ENCODE results near the gene PXDN. TPM values are rescaled to one million over a fixed set of nuclear protein-coding genes. Genes with fewer than 3 reads are reported as not detected.

Gene PXDN
- total RNA-seq, 1 experiment from 2014 or later: 125 TPM

- H3K9me2 ChIP-seq (replicated peaks; ENCODE audit: low read length): no peaks in the 10 kb centered on the region
- CTCF ChIA-PET: no interaction called here
- TF ChIP-seq EZH2 (IDR thresholded peaks at IDR 0.05; ENCODE audit: low read length, unreplicated experiment): no peak
- TF ChIP-seq EZH2phosphoT487 (IDR thresholded peaks at IDR 0.05; ENCODE audit: borderline replicate concordance, low read length): no peak
- no peak for TF ChIP-seq CTCF (conservative IDR thresholded peaks at IDR 0.05; ENCODE audit: low read depth, low read length)
- H3K36me3 ChIP-seq (ENCODE audit: low read depth, low read length): peaks cover 82% of the 10 kb centered on the region
- no peak overlapping the region for H3K9ac ChIP-seq (ENCODE audit: low read length)
- H3F3A ChIP-seq (ENCODE audit: low read length, unreplicated experiment): no peaks in the 10 kb centered on the region
- H3K9me3 ChIP-seq (ENCODE audit: low read length): no peaks in the 10 kb centered on the region
- no peaks in the 10 kb centered on the region for H3K4me1 ChIP-seq (ENCODE audit: insufficient read depth, low read length)
- no peak overlapping the region for H3K27ac ChIP-seq (ENCODE audit: low read length)
- H3K79me2 ChIP-seq (ENCODE audit: low read length): no peaks in the 10 kb centered on the region
- H4K20me1 ChIP-seq (ENCODE audit: low read length): no peaks in the 10 kb centered on the region
- no TSS peak for BruUV-seq (replicated peaks)
- H3K27me3 ChIP-seq (ENCODE audit: low read length): no peaks in the 10 kb centered on the region
- intact Hi-C loops (cut with micrococcal nuclease): no loop called here
- POLR2A ChIA-PET (ENCODE audit: unreplicated experiment): no interaction called here
- DNase-seq (no peak), ATAC-seq (no peak)
- no peak overlapping the region for H3K4me3 ChIP-seq (ENCODE audit: low read length)
- no peak overlapping the region for H2AFZ ChIP-seq (ENCODE audit: low read length)
- no peak overlapping the region for H3K4me2 ChIP-seq (ENCODE audit: low read length)
Measured at GRCh38 chr2:1661891-1662605, 82.3 kb downstream of the PXDN start.

GRCh38 chr2:1660656-1661640, 83.4 kb downstream of the PXDN start:
- no peaks in the 10 kb centered on the region for H3K9me3 ChIP-seq (ENCODE audit: low read length)
- H3K79me2 ChIP-seq (ENCODE audit: low read length): no peaks in the 10 kb centered on the region
- TF ChIP-seq CTCF (conservative IDR thresholded peaks at IDR 0.05; ENCODE audit: low read depth, low read length) (no peak), EZH2phosphoT487 (IDR thresholded peaks at IDR 0.05; ENCODE audit: borderline replicate concordance, low read length) (no peak), EZH2 (IDR thresholded peaks at IDR 0.05; ENCODE audit: low read length, unreplicated experiment) (no peak)
- BruUV-seq (replicated peaks): no TSS peak
- H3K27me3 ChIP-seq (ENCODE audit: low read length): no peaks in the 10 kb centered on the region
- no peak overlapping the region for H3K9ac ChIP-seq (ENCODE audit: low read length)
- ATAC-seq (no peak), DNase-seq (no peak)
- H3K4me3 ChIP-seq (ENCODE audit: low read length): no peak overlapping the region
- H3K4me2 ChIP-seq (ENCODE audit: low read length): no peak overlapping the region
- no peaks in the 10 kb centered on the region for H3F3A ChIP-seq (ENCODE audit: low read length, unreplicated experiment)
- intact Hi-C loops (cut with micrococcal nuclease): no loop called here
- no peak overlapping the region for H3K27ac ChIP-seq (ENCODE audit: low read length)
- H3K4me1 ChIP-seq (ENCODE audit: insufficient read depth, low read length): 0 out of 2 replicates have a peak, but pooled peaks cover 1% of the 10 kb centered on the region
- no peaks in the 10 kb centered on the region for H4K20me1 ChIP-seq (ENCODE audit: low read length)
- no peaks in the 10 kb centered on the region for H3K9me2 ChIP-seq (replicated peaks; ENCODE audit: low read length)
- peaks cover 72% of the 10 kb centered on the region for H3K36me3 ChIP-seq (ENCODE audit: low read depth, low read length)
- ChIA-PET CTCF (no interaction called here), POLR2A (ENCODE audit: unreplicated experiment) (interaction anchor here (0.7 kb wide), 1 partner anchor 14 kb away, joined by 8 read pairs; no protein-coding TSS in a partner anchor)
- no peak overlapping the region for H2AFZ ChIP-seq (ENCODE audit: low read length)

Measured in PC-3 (cell line).